ENCODE results near the gene AGPAT4.
"Not testable (repeated sequence)": the region's sequence is repeated elsewhere in the genome, so short reads cannot be mapped to it uniquely, and the experiment has no call there.

AGPAT4 gene

GRCh38 chr6:161226009-161226964 lies 47.6 kb downstream of the AGPAT4 start:
- FAIRE-seq = no peak

- FAIRE-seq = no peak
These were observed 48.2 kb downstream of the AGPAT4 start for GRCh38 chr6:161225681-161226008.

GRCh38 chr6:161224951-161225680 lies 48.7 kb downstream of the AGPAT4 start:
- not testable (repeated sequence) for FAIRE-seq

- FAIRE-seq = no peak
These were observed 50.2 kb downstream of the AGPAT4 start for GRCh38 chr6:161223646-161224045.

GRCh38 chr6:161222706-161223234 lies 51.1 kb downstream of the AGPAT4 start:
- FAIRE-seq = no peak

GRCh38 chr6:161220346-161220745 lies 53.5 kb downstream of the AGPAT4 start:
- FAIRE-seq = no peak

- no peak for FAIRE-seq
These were observed 54.2 kb downstream of the AGPAT4 start for GRCh38 chr6:161219680-161220079.

- FAIRE-seq = no peak
These were observed 55.6 kb downstream of the AGPAT4 start for GRCh38 chr6:161218222-161218621.

GRCh38 chr6:161217628-161218027 lies 56.2 kb downstream of the AGPAT4 start:
- no peak for FAIRE-seq

GRCh38 chr6:161216616-161217205 lies 57.1 kb downstream of the AGPAT4 start:
- FAIRE-seq = no peak

GRCh38 chr6:161215876-161216615 lies 57.8 kb downstream of the AGPAT4 start:
- no peak for FAIRE-seq

GRCh38 chr6:161215193-161215592 lies 58.7 kb downstream of the AGPAT4 start:
- FAIRE-seq = no peak

- no peak for FAIRE-seq
These were observed 59.1 kb downstream of the AGPAT4 start for GRCh38 chr6:161214722-161215121.

- FAIRE-seq = no peak
These were observed 61.0 kb downstream of the AGPAT4 start for GRCh38 chr6:161212902-161213301.

GRCh38 chr6:161211380-161212035 lies 62.4 kb downstream of the AGPAT4 start:
- FAIRE-seq = no peak

GRCh38 chr6:161210857-161211256 lies 63.0 kb downstream of the AGPAT4 start:
- peak; percentile 80 for FAIRE-seq

- FAIRE-seq = no peak
These were observed 66.7 kb downstream of the AGPAT4 start for GRCh38 chr6:161207200-161207599.

- no peak for FAIRE-seq
These were observed 68.8 kb downstream of the AGPAT4 start for GRCh38 chr6:161204866-161205557.

GRCh38 chr6:161200610-161201370 lies 73.1 kb downstream of the AGPAT4 start:
- no peak for FAIRE-seq

GRCh38 chr6:161199850-161200249 lies 74.0 kb downstream of the AGPAT4 start:
- FAIRE-seq = no peak
